Nephron (organoid): ENCODE data around the gene TRMT112.

Experiments used
- H3K27ac Mint-ChIP-seq, 3 experiments: 2 replicates each; pipeline ENCODE4 v1.8.0; 2020; ENCODE audit warnings: mixed read lengths in 3 of 3, mild to moderate bottlenecking in 2 of 3, moderate library complexity in 1 of 3
- H3K27me3 Mint-ChIP-seq: 2 replicates; pipeline ENCODE4 v1.8.0; 2021; ENCODE audit warnings: low read depth, mild to moderate bottlenecking, moderate library complexity, mixed read lengths
- H3K36me3 Mint-ChIP-seq: 2 replicates; pipeline ENCODE4 v1.8.0; 2020; ENCODE audit warnings: low read depth, mixed read lengths
- H3K4me1 Mint-ChIP-seq: 2 replicates; pipeline ENCODE4 v1.8.0; 2020; ENCODE audit warnings: mixed read lengths
- H3K4me3 Mint-ChIP-seq, 3 experiments: 2 replicates each; pipeline ENCODE4 v1.8.0; 2020; ENCODE audit warnings: mild to moderate bottlenecking in 3 of 3, mixed read lengths in 3 of 3, moderate library complexity in 2 of 3
- H3K9me3 Mint-ChIP-seq: 2 replicates; pipeline ENCODE4 v1.8.0; 2020; ENCODE audit warnings: mixed read lengths
- CTCF ChIP-seq, 3 experiments: fragments of 200-600 bp; sonication (generic); IDR thresholded peaks; one replicate each; pipeline ENCODE4 v1.5.0; 2021; ENCODE audit warnings: antibody characterized with exemption in 3 of 3; ENCODE audit not compliant: unreplicated experiment in 3 of 3

TRMT112 gene

GRCh38 chr11:64341429-64341828 is 24.1 kb upstream of the TRMT112 start:
- no peaks in the 10 kb centered on the region for H3K36me3 Mint-ChIP-seq
- no peaks in the 10 kb centered on the region for H3K9me3 Mint-ChIP-seq
- H3K4me3 Mint-ChIP-seq = peak overlapping the region in 2 of 3 experiments; percentile 62 to 72
- H3K27me3 Mint-ChIP-seq = peaks cover 15% of the 10 kb centered on the region
- TF ChIP-seq CTCF (IDR thresholded peaks at IDR 0.05; ENCODE audit: unreplicated experiment in 3 of 3) = no peak
- no peak overlapping the region for H3K27ac Mint-ChIP-seq
- H3K4me1 Mint-ChIP-seq = peaks cover 7% of the 10 kb centered on the region

- Mint-ChIP-seq H3K27me3 (peaks cover 15% of the 10 kb centered on the region), H3K4me3 (peak overlapping the region; percentile 62 to 72 (median 67)), H3K9me3 (no peaks in the 10 kb centered on the region), H3K36me3 (no peaks in the 10 kb centered on the region), H3K27ac (peak overlapping the region in 1 of 3 experiments; percentile 63), H3K4me1 (peaks cover 7% of the 10 kb centered on the region)
- no peak for TF ChIP-seq CTCF (IDR thresholded peaks at IDR 0.05; ENCODE audit: unreplicated experiment in 3 of 3)
Measured at GRCh38 chr11:64340671-64341335, 23.4 kb upstream of the TRMT112 start.

GRCh38 chr11:64339754-64340408 is 22.5 kb upstream of the TRMT112 start, which contains the start of gene CCDC88B:
TSS of gene CCDC88B (plus strand) at chr11:64340204. CDS start at chr11:64340267, 63 bp downstream.
- Mint-ChIP-seq H3K4me1 (peaks cover 11% of the 10 kb centered on the region), H3K36me3 (no peaks in the 10 kb centered on the region), H3K27ac (peak within 1 kb of the TSS in 1 of 3 experiments; percentile 63), H3K4me3 (peak within 1 kb of the TSS; percentile 62 to 72 (median 67)), H3K9me3 (no peaks in the 10 kb centered on the region), H3K27me3 (peaks cover 15% of the 10 kb centered on the region)
- TF ChIP-seq CTCF (IDR thresholded peaks at IDR 0.05; ENCODE audit: unreplicated experiment in 3 of 3) = no peak

GRCh38 chr11:64339286-64339685 is 21.9 kb upstream of the TRMT112 start:
- no peaks in the 10 kb centered on the region for H3K9me3 Mint-ChIP-seq
- H3K27ac Mint-ChIP-seq = peak overlapping the region in 1 of 3 experiments; percentile 17
- peaks cover 15% of the 10 kb centered on the region for H3K27me3 Mint-ChIP-seq
- peak overlapping the region in 1 of 3 experiments; percentile 19 for H3K4me3 Mint-ChIP-seq
- H3K36me3 Mint-ChIP-seq = no peaks in the 10 kb centered on the region
- no peak for TF ChIP-seq CTCF (IDR thresholded peaks at IDR 0.05; ENCODE audit: unreplicated experiment in 3 of 3)
- peaks cover 12% of the 10 kb centered on the region for H3K4me1 Mint-ChIP-seq

- Mint-ChIP-seq H3K4me1 (peaks cover 12% of the 10 kb centered on the region), H3K36me3 (no peaks in the 10 kb centered on the region), H3K4me3 (peak overlapping the region in 1 of 3 experiments; percentile 16), H3K27ac (peak overlapping the region in 1 of 3 experiments; percentile 44), H3K27me3 (peaks cover 15% of the 10 kb centered on the region), H3K9me3 (no peaks in the 10 kb centered on the region)
- no peak for TF ChIP-seq CTCF (IDR thresholded peaks at IDR 0.05; ENCODE audit: unreplicated experiment in 3 of 3)
Measured at GRCh38 chr11:64338716-64339115, 21.4 kb upstream of the TRMT112 start.
